ENCODE measurements around the gene CLCN2. TPM values are rescaled to one million over a fixed set of nuclear protein-coding genes. Genes with fewer than 3 reads are reported as not detected.

CLCN2 gene
- total RNA-seq, 1 experiment from 2014 or later, result 4.4 TPM

DNA sequence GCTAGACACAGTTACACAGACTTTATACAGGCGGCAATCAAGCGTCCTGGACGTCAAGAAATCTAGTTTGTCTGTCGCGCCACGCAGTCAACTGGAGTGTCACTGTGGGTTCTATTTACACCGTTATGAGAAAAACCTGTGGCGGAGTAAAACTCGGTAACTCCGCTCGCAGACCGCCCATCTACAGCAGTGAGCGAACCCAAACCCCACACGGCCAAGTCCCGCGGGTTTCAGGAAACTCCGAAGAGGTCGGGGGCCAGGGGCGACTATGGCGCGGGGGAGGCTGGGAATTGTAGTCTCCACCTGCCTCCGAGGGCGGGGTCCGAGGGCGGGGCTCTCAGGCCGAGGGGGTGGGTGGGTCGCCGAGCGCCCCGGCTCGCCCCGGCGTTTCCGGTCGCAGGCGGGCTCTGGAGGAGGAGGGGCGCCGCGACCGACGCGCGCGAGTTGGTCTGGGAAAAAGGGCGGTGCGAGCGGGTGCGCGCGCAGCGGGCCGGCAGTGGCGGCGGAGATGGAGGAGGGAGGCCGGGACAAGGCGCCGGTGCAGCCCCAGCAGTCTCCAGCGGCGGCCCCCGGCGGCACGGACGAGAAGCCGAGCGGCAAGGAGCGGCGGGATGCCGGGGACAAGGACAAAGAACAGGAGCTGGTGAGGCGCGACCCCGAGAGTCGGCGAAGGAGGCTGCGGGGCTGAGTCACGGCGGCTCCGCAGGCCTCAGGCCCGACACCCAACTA, 62.5 kb downstream of the CLCN2 start, which contains the start of gene PSMD2:
PSMD2 (plus strand) TSS at position 483 of the 729 bp plus-strand sequence; CDS start at position 509, 26 bp downstream.
- DNase-seq (ENCODE audit: low read depth), result peak; percentile 95

DNA sequence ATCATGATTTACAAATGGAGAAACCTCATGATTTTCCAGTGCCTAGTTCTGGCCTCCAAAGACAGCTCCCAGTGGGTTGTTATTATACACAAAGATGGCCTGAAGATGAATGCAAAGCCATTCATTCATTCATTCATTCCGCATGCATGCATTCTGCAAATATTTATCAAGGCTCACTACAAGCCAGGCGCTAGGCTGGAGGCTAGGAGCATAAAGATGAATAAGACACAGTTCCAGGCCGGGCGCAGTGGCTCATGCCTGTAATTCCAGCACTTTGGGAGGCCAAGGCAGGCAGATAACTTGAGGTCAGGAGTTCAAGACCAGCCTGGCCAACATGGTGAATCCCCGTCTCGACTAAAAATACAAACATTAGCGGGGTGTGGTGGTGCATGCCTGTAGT, 64.8 kb downstream of the CLCN2 start:
- no peak for DNase-seq (ENCODE audit: low read depth)

Other genes with a start within 250 kb of the CLCN2 start
- 35.4 and 40.8 TPM in 2 replicates for gene EIF2B5, start 226.2 kb downstream of the CLCN2 start, total RNA-seq (2014; rRNA removed)
- gene DVL3, start 206.2 kb downstream of the CLCN2 start, total RNA-seq (2014; rRNA removed), result 50.1 and 63.5 TPM in 2 replicates
- gene AP2M1, start 186.8 kb downstream of the CLCN2 start, total RNA-seq (2014; rRNA removed), result 569 and 621 TPM in 2 replicates
- 34.8 and 45.4 TPM in 2 replicates for gene ABCF3, start 175.4 kb downstream of the CLCN2 start, total RNA-seq (2014; rRNA removed)
- gene VWA5B2, start 132.0 kb downstream of the CLCN2 start, total RNA-seq (2014; rRNA removed), result not detected in 2 replicates
- gene ALG3, start 112.6 kb downstream of the CLCN2 start, total RNA-seq (2014; rRNA removed), result 71.4 and 77.7 TPM in 2 replicates
- 2.9 and 5.2 TPM in 2 replicates for gene EEF1AKMT4, start 111.9 kb downstream of the CLCN2 start, total RNA-seq (2014; rRNA removed)
- 0.69 TPM in 1 of 2 replicates, not detected in the other for gene CAMK2N2, start 100.1 kb downstream of the CLCN2 start, total RNA-seq (2014; rRNA removed)
- not detected in 2 replicates for gene ECE2, start 85.6 kb downstream of the CLCN2 start, total RNA-seq (2014; rRNA removed)
- gene PSMD2, start 62.4 kb downstream of the CLCN2 start, total RNA-seq (2014; rRNA removed), result 623 and 688 TPM in 2 replicates
- gene EIF4G1, start 47.0 kb downstream of the CLCN2 start, total RNA-seq (2014; rRNA removed), result 302 and 321 TPM in 2 replicates
- 7.1 and 7.6 TPM in 2 replicates for gene FAM131A, start 24.0 kb downstream of the CLCN2 start, total RNA-seq (2014; rRNA removed)
- 106 and 116 TPM in 2 replicates for gene POLR2H, start 105 bp upstream of the CLCN2 start, total RNA-seq (2014; rRNA removed)
- gene THPO, start 16.6 kb upstream of the CLCN2 start, total RNA-seq (2014; rRNA removed), result not detected in 2 replicates
- gene CHRD, start 18.4 kb upstream of the CLCN2 start, total RNA-seq (2014; rRNA removed), result 0.11 and 1.7 TPM in 2 replicates
- 2.5 and 4.2 TPM in 2 replicates for gene EPHB3, start 200.2 kb upstream of the CLCN2 start, total RNA-seq (2014; rRNA removed)